IPS-11a (cell line): Measurements from ENCODE around the gene LRRC28.
"Not testable (repeated sequence)": the region's sequence is repeated elsewhere in the genome, so short reads cannot be mapped to it uniquely, and the experiment has no call there.

ENCODE experiments used
- H3K4me3 ChIP-seq: one replicate; pipeline ENCODE4 v1.5.1; 2013; ENCODE audit warnings: low read depth, low read length, control low read depth

The LRRC28 gene

GRCh38 chr15:99250857-99251841 lies at the start of gene LRRC28:
Gene LRRC28, plus strand, starts transcription at chr15:99251481. Its CDS starts 4,477 bp downstream, at chr15:99255958.
- peak within 1 kb of the TSS; percentile 85 for H3K4me3 ChIP-seq

- H3K4me3 ChIP-seq, result no peak overlapping the region
Observed at GRCh38 chr15:99202176-99202552, 49.1 kb upstream of the LRRC28 start.

GRCh38 chr15:99207672-99208071 lies 43.6 kb upstream of the LRRC28 start:
- H3K4me3 ChIP-seq, result no peak overlapping the region

- no peak overlapping the region for H3K4me3 ChIP-seq
Observed at GRCh38 chr15:99209326-99209725, 42.0 kb upstream of the LRRC28 start.

- no peak overlapping the region for H3K4me3 ChIP-seq
Observed at GRCh38 chr15:99210334-99210733, 40.9 kb upstream of the LRRC28 start.

GRCh38 chr15:99211926-99212325 lies 39.4 kb upstream of the LRRC28 start:
- H3K4me3 ChIP-seq, result no peak overlapping the region

GRCh38 chr15:99212406-99212805 lies 38.9 kb upstream of the LRRC28 start:
- H3K4me3 ChIP-seq, result no peak overlapping the region

GRCh38 chr15:99213187-99213811 lies 38.0 kb upstream of the LRRC28 start:
- no peak overlapping the region for H3K4me3 ChIP-seq

- H3K4me3 ChIP-seq, result no peak overlapping the region
Observed at GRCh38 chr15:99224372-99225214, 26.7 kb upstream of the LRRC28 start.

- no peak overlapping the region for H3K4me3 ChIP-seq
Observed at GRCh38 chr15:99226802-99227201, 24.5 kb upstream of the LRRC28 start.

- H3K4me3 ChIP-seq, result no peak overlapping the region
Observed at GRCh38 chr15:99228120-99228770, 23.0 kb upstream of the LRRC28 start.

GRCh38 chr15:99230867-99231266 lies 20.4 kb upstream of the LRRC28 start:
- no peak overlapping the region for H3K4me3 ChIP-seq

- no peak overlapping the region for H3K4me3 ChIP-seq
Observed at GRCh38 chr15:99232740-99233139, 18.5 kb upstream of the LRRC28 start.

- not testable (repeated sequence) for H3K4me3 ChIP-seq
Observed at GRCh38 chr15:99234160-99234559, 17.1 kb upstream of the LRRC28 start.

- H3K4me3 ChIP-seq, result no peak overlapping the region
Observed at GRCh38 chr15:99238849-99239248, 12.4 kb upstream of the LRRC28 start.

GRCh38 chr15:99239545-99240198 lies 11.6 kb upstream of the LRRC28 start:
- no peak overlapping the region for H3K4me3 ChIP-seq

GRCh38 chr15:99241752-99242151 lies 9.5 kb upstream of the LRRC28 start:
- H3K4me3 ChIP-seq, result no peak overlapping the region

GRCh38 chr15:99244306-99244705 lies 7.0 kb upstream of the LRRC28 start:
- H3K4me3 ChIP-seq, result no peak overlapping the region

GRCh38 chr15:99247062-99247461 lies 4.2 kb upstream of the LRRC28 start:
- no peak overlapping the region for H3K4me3 ChIP-seq

GRCh38 chr15:99248000-99248715 lies 3.1 kb upstream of the LRRC28 start:
- H3K4me3 ChIP-seq, result no peak overlapping the region
